Liver (tissue), 9 donors: ENCODE measurements around the gene FAXDC2. TPM values are rescaled to one million over a fixed set of nuclear protein-coding genes. Genes with fewer than 3 reads are reported as not detected.

Experiments used
- DNase-seq: peaks from one replicate; pipeline ENCODE4 v3.0.0-alpha.2; 2017; ENCODE audit warnings: low spot score
- H3K27ac ChIP-seq, 2 donors: one replicate each; pipeline ENCODE4 v1.7.0; 2013; ENCODE audit warnings: inconsistent platforms in 2 of 2, low read length in 2 of 2, control low read depth in 1 of 2, low read depth in 1 of 2, mild to moderate bottlenecking in 1 of 2
- H3K27me3 ChIP-seq, 4 donors: one replicate each; pipeline versions ENCODE4 v1.6.1 to v1.7.0; 2013; ENCODE audit warnings: low read length in 3 of 4, inconsistent platforms in 1 of 4, mild to moderate bottlenecking in 1 of 4, moderate library complexity in 1 of 4; ENCODE audit not compliant: control insufficient read depth in 4 of 4, insufficient read depth in 4 of 4
- H3K36me3 ChIP-seq, 4 donors: one replicate each; pipeline versions ENCODE4 v1.6.1 to v1.7.0; 2013; ENCODE audit warnings: low read length in 3 of 4, mild to moderate bottlenecking in 3 of 4, low read depth in 1 of 4, moderate library complexity in 1 of 4; ENCODE audit not compliant: control insufficient read depth in 4 of 4, insufficient read depth in 3 of 4
- H3K4me1 ChIP-seq, 4 donors: one replicate each; pipeline versions ENCODE4 v1.6.1 to v1.7.0; 2013; ENCODE audit warnings: low read length in 3 of 4, mild to moderate bottlenecking in 3 of 4, moderate library complexity in 1 of 4; ENCODE audit not compliant: control insufficient read depth in 4 of 4, insufficient read depth in 4 of 4
- H3K4me3 ChIP-seq, 3 donors: one replicate each; pipeline versions ENCODE4 v1.6.1 to v1.7.0; 2013; ENCODE audit warnings: low read length in 3 of 3, control low read depth in 1 of 3, low read depth in 1 of 3, mild to moderate bottlenecking in 1 of 3
- H3K9ac ChIP-seq, 2 donors: one replicate each; pipeline ENCODE4 v1.7.0; 2013; ENCODE audit warnings: low read length in 2 of 2, mild to moderate bottlenecking in 2 of 2, moderate library complexity in 2 of 2, control low read depth in 1 of 2, low read depth in 1 of 2
- H3K9me3 ChIP-seq, 4 donors: one replicate each; pipeline versions ENCODE4 v1.6.1 to v1.7.0; 2013; ENCODE audit warnings: low read length in 3 of 4; ENCODE audit not compliant: control insufficient read depth in 4 of 4
- ATF3 ChIP-seq: IDR thresholded peaks from 2 replicates; pipeline ENCODE4 v1.6.1; 2016; ENCODE audit warnings: antibody characterized with exemption
- CTCF ChIP-seq: fragments of 150-350 bp; IDR thresholded peaks from 2 replicates; pipeline ENCODE4 v1.5.1; 2017; ENCODE audit warnings: improper control_type of control experiment, low read depth, low read length; ENCODE audit not compliant: missing input control
- EGR1 ChIP-seq, 2 donors: IDR thresholded peaks; 2 replicates each; pipeline ENCODE4 v1.6.1; 2016 to 2018; ENCODE audit warnings: antibody characterized with exemption in 2 of 2, low read depth in 2 of 2
- FOXA1 ChIP-seq: IDR thresholded peaks from 2 replicates; pipeline ENCODE4 v1.6.1; 2016; ENCODE audit warnings: antibody characterized with exemption
- FOXA2 ChIP-seq: IDR thresholded peaks from 2 replicates; pipeline ENCODE4 v1.6.1; 2016; ENCODE audit warnings: antibody characterized with exemption
- GABPA ChIP-seq, 2 donors: IDR thresholded peaks in 1 of 2; conservative IDR thresholded peaks in 1 of 2; 2 replicates each; pipeline ENCODE4 v1.6.1; 2016; ENCODE audit warnings: antibody characterized with exemption in 2 of 2, mild to moderate bottlenecking in 1 of 2, moderate library complexity in 1 of 2
- HNF4A ChIP-seq, 2 donors: conservative IDR thresholded peaks; 2 replicates each; pipeline ENCODE4 v1.6.1; 2016; ENCODE audit warnings: antibody characterized with exemption in 2 of 2, mild to moderate bottlenecking in 2 of 2
- HNF4G ChIP-seq: IDR thresholded peaks from 2 replicates; pipeline ENCODE4 v1.6.1; 2016; ENCODE audit warnings: antibody characterized with exemption
- JUND ChIP-seq, 2 donors: IDR thresholded peaks; 2 replicates each; pipeline ENCODE4 v1.6.1; 2016; ENCODE audit warnings: antibody characterized with exemption in 2 of 2
- MAX ChIP-seq: IDR thresholded peaks from 2 replicates; pipeline ENCODE4 v1.6.1; 2016; ENCODE audit warnings: antibody characterized with exemption
- NR2F2 ChIP-seq: IDR thresholded peaks from 2 replicates; pipeline ENCODE4 v1.6.1; 2016; ENCODE audit warnings: antibody characterized with exemption
- RAD21 ChIP-seq, 2 donors: IDR thresholded peaks; 2 replicates each; pipeline ENCODE4 v1.6.1; 2016; ENCODE audit warnings: antibody characterized with exemption in 2 of 2, mild to moderate bottlenecking in 2 of 2
- REST ChIP-seq: IDR thresholded peaks from 2 replicates; pipeline ENCODE4 v1.6.1; 2016; ENCODE audit warnings: antibody characterized with exemption, mild to moderate bottlenecking
- RXRA ChIP-seq, 2 donors: IDR thresholded peaks; 2 replicates each; pipeline ENCODE4 v1.6.1; 2017 to 2018; ENCODE audit warnings: antibody characterized with exemption in 2 of 2, mild to moderate bottlenecking in 1 of 2
- SP1 ChIP-seq: IDR thresholded peaks from 2 replicates; pipeline ENCODE4 v1.6.1; 2018; ENCODE audit warnings: antibody characterized with exemption, mild to moderate bottlenecking
- TAF1 ChIP-seq: conservative IDR thresholded peaks from 2 replicates; pipeline ENCODE4 v1.6.1; 2016; ENCODE audit warnings: antibody characterized with exemption, mild to moderate bottlenecking
- YY1 ChIP-seq: IDR thresholded peaks from 2 replicates; pipeline ENCODE4 v1.6.1; 2016; ENCODE audit warnings: antibody characterized with exemption, mild to moderate bottlenecking
- ZBTB33 ChIP-seq: IDR thresholded peaks from 2 replicates; pipeline ENCODE4 v1.6.1; 2016; ENCODE audit warnings: antibody characterized with exemption
- WGBS: extraction: QIAGEN DNeasy Blood & Tissue Kit; methylation state at CpG from one replicate; pipeline ENCODE4 v1.1.7; 2013; 5-methylcytosine and 5-hydroxymethylcytosine counted together
- polyA plus RNA-seq, 2 donors: library from polyadenylated mRNA; stranded (reverse) in 1 of 2; unstranded in 1 of 2; fragments of 200-250 nt in 1 of 2; fragments of >200 nt in 1 of 2; fragmentation: Nextera tagmentation in 1 of 2; extraction: Ambion mirVana in 1 of 2; gene quantifications; one replicate each; pipeline versions ENCODE4 v1.2.1 to v1.2.3, GENCODE V29; 2013 to 2015
- total RNA-seq, 2 donors: library from RNA; depleted of rRNA; stranded (reverse); fragments of >200 nt; gene quantifications; one replicate each; pipeline ENCODE4 v1.2.3, GENCODE V29; 2014
- donor health status: healthy.
- donor health status: healthy.
- donor health status: healthy.
- donor health status: healthy.
- donor health status: healthy.

The FAXDC2 gene
- total and polyA plus RNA-seq, 4 donors = 27.5 to 110 (median 64.5) TPM

GRCh38 chr5:154784856-154785255 lies 65.5 kb downstream of the FAXDC2 start:
- Histone ChIP-seq H3K27ac (no peak overlapping the region), H3K9me3 (no peaks in the 10 kb centered on the region), H3K9ac (no peak overlapping the region), H3K27me3 (no peaks in the 10 kb centered on the region), H3K4me3 (no peak overlapping the region), H3K4me1 (peaks cover 7 to 22% (median 20%) of the 10 kb centered on the region in 4 donors), H3K36me3 (no peaks in the 10 kb centered on the region)
- no peak for DNase-seq
- 86% methylated on average over 2 of the region's 2 CpGs for WGBS
- TF ChIP-seq GABPA (IDR thresholded peaks at IDR 0.05 in 1 of 2, conservative IDR thresholded peaks at IDR 0.05 in 1 of 2) (no peak), ATF3 (no peak), JUND (IDR thresholded peaks at IDR 0.05) (no peak), CTCF (no peak), HNF4A (conservative IDR thresholded peaks at IDR 0.05) (no peak), TAF1 (no peak), MAX (no peak), NR2F2 (no peak), SP1 (no peak), RXRA (IDR thresholded peaks at IDR 0.05) (no peak), EGR1 (IDR thresholded peaks at IDR 0.05; ENCODE audit: low read depth in 2 of 2) (no peak), YY1 (no peak), ZBTB33 (no peak), HNF4G (no peak), RAD21 (IDR thresholded peaks at IDR 0.05) (no peak), REST (no peak), FOXA2 (no peak), FOXA1 (no peak)
